MCF 10A (cell line): ENCODE results near the gene DKK2. TPM values are rescaled to one million over a fixed set of nuclear protein-coding genes. Genes with fewer than 3 reads are reported as not detected.

ENCODE experiments used
- BruUV-seq: library from RNA; stranded (reverse); fragments of 400-500 nt; replicated peaks from 2 replicates; lab custom pipeline; 2021; lab: Mats Ljungman, UMichigan
- CTCF ChIA-PET: fragments of 300-600 bp; sonication (Branson Sonifier 250); formaldehyde crosslinking; extraction: SDS; loops from one replicate; lab custom pipeline; 2021; ENCODE audit warnings: antibody characterized with exemption, inconsistent platforms; lab: Yijun Ruan, JAX
- POLR2A ChIA-PET: fragments of 300-600, 350-650 bp; sonication (Branson Sonifier 250); formaldehyde crosslinking; extraction: SDS; loops from one replicate; lab custom pipeline; 2020; ENCODE audit warnings: antibody characterized with exemption, inconsistent platforms; lab: Yijun Ruan, JAX
- DNase-seq: peaks from one replicate; pipeline ENCODE4 v3.0.0-alpha.2; 2018; ENCODE audit not compliant: unreplicated experiment
- H3K27ac Mint-ChIP-seq: one replicate; pipeline ENCODE4 v1.8.0; 2022; ENCODE audit warnings: mild to moderate bottlenecking, low read depth, mixed read lengths; ENCODE audit not compliant: unreplicated experiment
- H3K27me3 Mint-ChIP-seq: one replicate; pipeline ENCODE4 v1.8.0; 2022; ENCODE audit warnings: mixed read lengths; ENCODE audit not compliant: insufficient read depth, unreplicated experiment
- H3K36me3 Mint-ChIP-seq: one replicate; pipeline ENCODE4 v1.8.0; 2022; ENCODE audit warnings: mild to moderate bottlenecking, moderate library complexity, mixed read lengths; ENCODE audit not compliant: insufficient read depth, unreplicated experiment
- H3K4me1 Mint-ChIP-seq: one replicate; pipeline ENCODE4 v1.8.0; 2022; ENCODE audit warnings: mixed read lengths; ENCODE audit not compliant: insufficient read depth, unreplicated experiment
- H3K4me3 Mint-ChIP-seq: one replicate; pipeline ENCODE4 v1.8.0; 2022; ENCODE audit warnings: mild to moderate bottlenecking, moderate library complexity, mixed read lengths; ENCODE audit not compliant: unreplicated experiment
- H3K9me3 Mint-ChIP-seq: one replicate; pipeline ENCODE4 v1.8.0; 2022; ENCODE audit warnings: mixed read lengths; ENCODE audit not compliant: unreplicated experiment
- intact Hi-C: fragments of 100-400 bp; cut with micrococcal nuclease; formaldehyde crosslinking; loops from 2 replicates; pipeline ENCODE4 v1.14.1; 2022
- total RNA-seq: library from RNA; stranded (reverse); gene quantifications from 2 replicates; pipeline ENCODE4 v1.2.3, GENCODE V29; 2022
- TF ChIP-seq, protein P1 (sequence below): fragments of 200-600 bp; IDR thresholded peaks from one replicate; pipeline ENCODE4 v1.8.0; 2022; ENCODE audit warnings: antibody characterized with exemption, mild to moderate bottlenecking; ENCODE audit not compliant: unreplicated experiment

Gene DKK2
- total RNA-seq, 1 experiment from 2014 or later, result 0.30 TPM

DNA sequence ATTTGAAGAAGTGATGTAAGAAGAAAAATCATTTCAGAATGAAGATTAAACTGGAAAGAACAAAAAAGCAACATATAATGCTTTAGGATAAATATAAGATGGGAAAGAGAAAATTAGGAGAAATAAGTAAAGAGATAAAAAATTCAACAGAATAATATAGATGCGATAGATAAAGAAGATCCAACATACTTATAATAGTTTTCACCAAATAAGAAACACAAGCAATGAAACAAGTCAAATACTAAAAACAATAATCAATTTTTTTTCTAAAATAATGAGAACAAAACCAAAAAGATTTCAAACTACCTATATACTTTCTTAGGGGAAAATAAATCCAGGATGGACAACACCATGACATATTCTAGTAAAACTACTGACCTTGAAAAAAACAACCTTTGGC, 10.1 kb upstream of the DKK2 start:
- Mint-ChIP-seq H3K9me3 (peaks cover 23% of the 10 kb centered on the region), H3K4me3 (no peak overlapping the region), H3K27ac (no peak overlapping the region), H3K36me3 (no peaks in the 10 kb centered on the region), H3K4me1 (no peaks in the 10 kb centered on the region), H3K27me3 (no peaks in the 10 kb centered on the region)
- BruUV-seq, result no TSS peak
- TF ChIP-seq, protein P1, sequence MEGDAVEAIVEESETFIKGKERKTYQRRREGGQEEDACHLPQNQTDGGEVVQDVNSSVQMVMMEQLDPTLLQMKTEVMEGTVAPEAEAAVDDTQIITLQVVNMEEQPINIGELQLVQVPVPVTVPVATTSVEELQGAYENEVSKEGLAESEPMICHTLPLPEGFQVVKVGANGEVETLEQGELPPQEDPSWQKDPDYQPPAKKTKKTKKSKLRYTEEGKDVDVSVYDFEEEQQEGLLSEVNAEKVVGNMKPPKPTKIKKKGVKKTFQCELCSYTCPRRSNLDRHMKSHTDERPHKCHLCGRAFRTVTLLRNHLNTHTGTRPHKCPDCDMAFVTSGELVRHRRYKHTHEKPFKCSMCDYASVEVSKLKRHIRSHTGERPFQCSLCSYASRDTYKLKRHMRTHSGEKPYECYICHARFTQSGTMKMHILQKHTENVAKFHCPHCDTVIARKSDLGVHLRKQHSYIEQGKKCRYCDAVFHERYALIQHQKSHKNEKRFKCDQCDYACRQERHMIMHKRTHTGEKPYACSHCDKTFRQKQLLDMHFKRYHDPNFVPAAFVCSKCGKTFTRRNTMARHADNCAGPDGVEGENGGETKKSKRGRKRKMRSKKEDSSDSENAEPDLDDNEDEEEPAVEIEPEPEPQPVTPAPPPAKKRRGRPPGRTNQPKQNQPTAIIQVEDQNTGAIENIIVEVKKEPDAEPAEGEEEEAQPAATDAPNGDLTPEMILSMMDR, result no peak
- CTCF ChIA-PET, result no interaction called here
- intact Hi-C loops, result no loop called here
- POLR2A ChIA-PET, result no interaction called here
- no peak for DNase-seq

DNA sequence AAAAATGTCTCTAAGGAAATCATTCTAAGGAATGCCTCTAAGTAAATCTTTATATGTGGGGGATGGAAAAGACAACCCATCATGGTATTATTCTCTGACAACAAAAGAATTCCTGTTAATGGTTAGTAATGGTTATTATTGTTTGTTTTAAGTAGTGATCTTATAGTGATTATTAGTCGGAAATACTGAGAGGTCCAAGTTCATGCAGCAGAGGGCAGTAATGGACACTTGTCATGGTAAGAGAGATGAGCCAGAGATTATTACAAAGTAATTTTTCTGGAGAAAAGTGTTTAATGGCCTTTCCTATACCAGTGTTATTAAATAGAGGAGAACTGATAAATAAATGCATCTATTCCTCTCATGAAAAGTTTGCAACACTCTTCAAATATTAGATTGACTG, 8.1 kb upstream of the DKK2 start:
- no peaks in the 10 kb centered on the region for H3K4me1 Mint-ChIP-seq
- DNase-seq, result no peak
- peaks cover 23% of the 10 kb centered on the region for H3K9me3 Mint-ChIP-seq
- no peaks in the 10 kb centered on the region for H3K27me3 Mint-ChIP-seq
- CTCF ChIA-PET, result interaction anchor here (1.1 kb wide), 1 partner anchor 138 kb away, joined by 4 read pairs; no protein-coding TSS in a partner anchor
- intact Hi-C loops, result no loop called here
- no peak overlapping the region for H3K4me3 Mint-ChIP-seq
- BruUV-seq, result no TSS peak
- H3K36me3 Mint-ChIP-seq, result no peaks in the 10 kb centered on the region
- TF ChIP-seq, protein P1, result no peak
- POLR2A ChIA-PET, result no interaction called here
- no peak overlapping the region for H3K27ac Mint-ChIP-seq

DNA sequence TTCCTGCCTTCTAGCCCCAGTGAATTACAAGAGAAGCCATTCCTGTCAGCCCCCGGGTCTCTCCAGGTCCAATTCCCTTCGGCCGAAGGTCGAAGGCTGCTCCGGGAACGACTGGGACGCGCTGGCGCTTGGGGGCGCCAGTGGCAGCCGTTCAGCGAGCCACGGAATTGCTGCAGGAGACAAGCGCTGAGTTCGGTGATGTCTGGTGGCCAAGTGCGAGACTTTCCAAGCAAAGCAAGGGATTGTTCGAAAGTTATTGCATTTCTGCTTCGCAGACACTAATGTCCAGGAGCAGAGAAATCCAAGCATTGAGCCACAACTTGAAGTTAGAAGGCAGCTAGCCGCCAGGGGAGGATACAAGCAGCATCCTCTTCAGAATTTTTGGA, 1.1 kb upstream of the DKK2 start:
- Mint-ChIP-seq H3K4me3 (peak overlapping the region; percentile 91), H3K27ac (no peak overlapping the region), H3K9me3 (no peaks in the 10 kb centered on the region), H3K4me1 (peaks cover 24% of the 10 kb centered on the region), H3K27me3 (peaks cover 49% of the 10 kb centered on the region), H3K36me3 (no peaks in the 10 kb centered on the region)
- no TSS peak for BruUV-seq
- peak; percentile 48 for DNase-seq
- ChIA-PET CTCF (interaction anchor here (0.6 to 2.3 kb wide), 7 partner anchors 12 to 125 kb away, joined by 3 to 11 read pairs (median 5); no protein-coding TSS in a partner anchor), POLR2A (interaction anchor here (0.7 kb wide), 1 partner anchor 152 kb away, joined by 3 read pairs; no protein-coding TSS in a partner anchor)
- intact Hi-C loops, result loop anchor here (2.0 to 5.0 kb wide), 2 partner anchors 146 to 480 kb away; no protein-coding TSS in a partner anchor
- TF ChIP-seq, protein P1, result peak; percentile 25

DNA sequence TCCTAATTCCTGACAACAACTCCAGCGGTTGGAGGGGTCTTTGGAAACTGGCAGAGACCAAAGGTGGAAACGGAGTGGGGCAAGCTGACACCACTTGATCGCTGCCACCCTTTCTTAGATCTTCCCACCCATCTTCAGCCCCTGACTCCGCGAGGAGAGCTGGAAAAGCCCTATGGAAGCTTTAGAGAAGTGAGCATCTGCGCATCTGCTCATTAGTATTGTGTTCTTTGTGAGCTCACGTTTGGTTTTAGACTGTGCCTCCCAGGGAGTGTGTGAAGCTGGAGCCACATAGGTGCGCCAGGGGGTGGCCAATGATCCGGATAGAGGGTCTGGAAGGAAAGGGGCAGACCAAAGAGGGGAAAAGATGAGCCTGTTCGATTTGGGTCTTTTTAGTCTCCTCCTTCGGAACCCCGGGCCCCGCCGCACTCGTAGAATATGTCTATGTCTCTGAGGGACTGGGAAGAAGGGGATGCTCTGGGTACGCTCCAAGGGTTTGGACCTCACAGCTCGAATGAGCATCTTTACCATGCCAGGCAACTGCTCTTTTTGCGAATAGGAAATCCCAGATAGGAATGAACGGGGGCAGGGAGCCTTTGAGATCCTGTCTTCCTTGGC, 578 bp upstream of the DKK2 start:
- BruUV-seq, result no TSS peak
- peak overlapping the region; percentile 91 for H3K4me3 Mint-ChIP-seq
- CTCF ChIA-PET, result interaction anchor here (0.7 to 1.5 kb wide), 7 partner anchors 14 to 53 kb away, joined by 3 to 5 read pairs (median 3); no protein-coding TSS in a partner anchor

More for the DNA sequence above, 578 bp upstream of the DKK2 start:
- H3K27ac Mint-ChIP-seq, result no peak overlapping the region
- H3K36me3 Mint-ChIP-seq, result no peaks in the 10 kb centered on the region
- DNase-seq, result peak; percentile 17
- H3K27me3 Mint-ChIP-seq, result peaks cover 49% of the 10 kb centered on the region
- intact Hi-C loops, result loop anchor here (2.0 to 5.0 kb wide), 2 partner anchors 146 to 481 kb away; no protein-coding TSS in a partner anchor
- no peaks in the 10 kb centered on the region for H3K9me3 Mint-ChIP-seq
- TF ChIP-seq, protein P1, result no peak
- POLR2A ChIA-PET, result interaction anchor here (0.7 to 1.4 kb wide), 2 partner anchors 10 to 153 kb away, joined by 3 to 5 read pairs; no protein-coding TSS in a partner anchor
- peaks cover 24% of the 10 kb centered on the region for H3K4me1 Mint-ChIP-seq
